Testis (tissue), 2 donors: Measurements from ENCODE around the gene PTPRN2.

Experiments
- CTCF ChIP-seq, 3 experiments: fragments of 450-650 bp in 2 of 3; fragments of 200-600 bp in 1 of 3; sonication (generic) in 1 of 3; IDR thresholded peaks; one replicate each; pipeline ENCODE4 v1.5.1; 2016 to 2019; ENCODE audit warnings: antibody characterized with exemption in 3 of 3, mild to moderate bottlenecking in 2 of 3, moderate library complexity in 1 of 3
- POLR2A ChIP-seq: fragments of 450-650 bp; IDR thresholded peaks from one replicate; pipeline ENCODE4 v1.6.1; 2017; ENCODE audit warnings: antibody characterized with exemption, mild to moderate bottlenecking, moderate library complexity

- no peak for TF ChIP-seq CTCF (IDR thresholded peaks at IDR 0.05)
- no peak for TF ChIP-seq POLR2A
These were observed 686.5 kb downstream of the PTPRN2 start for GRCh38 chr7:157901166-157901565.
